Measurements from ENCODE around the gene SMC5. TPM values are rescaled to one million over a fixed set of nuclear protein-coding genes. Genes with fewer than 3 reads are reported as not detected.
"Not testable (repeated sequence)": the region's sequence is repeated elsewhere in the genome, so short reads cannot be mapped to it uniquely, and the experiment has no call there.

The SMC5 gene
- total RNA-seq, 1 donor from 2014 or later, result 23.6 TPM

DNA sequence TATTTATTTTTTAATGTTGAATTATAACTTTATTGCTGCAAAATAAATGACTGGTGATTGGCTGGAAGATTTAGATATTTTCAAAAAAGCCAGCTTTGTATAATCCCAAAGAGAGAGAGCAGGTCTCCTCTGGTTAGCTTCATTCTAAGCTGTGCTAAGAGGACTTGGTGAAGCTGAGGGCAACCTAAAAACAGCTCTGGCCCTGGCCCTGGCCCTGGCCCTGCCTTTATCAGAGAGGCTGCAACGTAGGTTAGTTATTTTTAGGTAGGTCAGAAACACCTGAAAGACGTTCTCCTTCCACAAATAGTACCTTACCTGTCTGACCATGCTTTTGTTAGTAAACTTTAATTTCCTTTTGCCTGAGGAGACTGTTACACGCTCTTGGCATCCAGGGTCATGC is 97.0 kb downstream of the SMC5 start:
- no peak for DNase-seq (ENCODE audit: extremely low read depth, low read depth, low spot score)

DNA sequence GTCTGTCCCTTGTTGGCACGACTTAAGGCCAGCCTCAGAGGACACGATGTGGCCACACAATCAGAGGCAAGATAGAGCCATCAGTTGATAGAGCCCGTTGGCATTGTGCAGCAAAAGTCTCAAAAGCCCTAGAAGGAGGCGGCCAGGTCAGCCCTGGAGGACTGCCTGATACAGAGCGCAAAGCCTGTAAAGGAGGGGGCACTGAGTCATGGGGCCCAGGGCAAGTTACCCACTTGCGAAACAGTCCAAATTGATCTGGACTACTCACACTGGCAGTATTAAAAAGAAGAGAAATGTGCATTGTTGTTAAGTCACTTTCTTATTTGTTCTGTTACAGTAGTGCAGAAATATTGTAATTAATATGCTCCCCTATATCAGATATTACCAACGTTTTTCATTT is 104.2 kb downstream of the SMC5 start:
- no peak for DNase-seq (ENCODE audit: extremely low read depth, low read depth, low spot score)

DNA sequence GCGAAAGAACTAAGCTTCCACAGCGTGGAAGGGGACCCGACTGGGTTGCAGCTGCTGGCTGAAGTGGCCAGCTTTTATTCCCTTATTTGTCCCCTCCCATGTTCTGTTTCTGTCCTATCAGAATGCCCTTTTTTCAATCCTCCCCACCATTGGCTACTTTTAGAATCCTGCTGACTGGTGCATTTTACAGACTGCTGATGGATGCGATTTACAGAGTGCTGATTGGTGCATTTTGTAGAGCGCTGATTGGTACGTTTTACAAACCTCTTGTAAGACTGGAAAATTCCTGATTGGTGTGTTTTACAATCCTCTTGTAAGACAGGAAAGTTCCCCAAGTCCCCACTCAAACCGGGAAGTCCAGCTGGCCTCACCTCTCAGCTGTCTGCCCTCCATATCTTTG is 105.0 kb downstream of the SMC5 start:
- DNase-seq (ENCODE audit: extremely low read depth, low read depth, low spot score), result no peak

DNA sequence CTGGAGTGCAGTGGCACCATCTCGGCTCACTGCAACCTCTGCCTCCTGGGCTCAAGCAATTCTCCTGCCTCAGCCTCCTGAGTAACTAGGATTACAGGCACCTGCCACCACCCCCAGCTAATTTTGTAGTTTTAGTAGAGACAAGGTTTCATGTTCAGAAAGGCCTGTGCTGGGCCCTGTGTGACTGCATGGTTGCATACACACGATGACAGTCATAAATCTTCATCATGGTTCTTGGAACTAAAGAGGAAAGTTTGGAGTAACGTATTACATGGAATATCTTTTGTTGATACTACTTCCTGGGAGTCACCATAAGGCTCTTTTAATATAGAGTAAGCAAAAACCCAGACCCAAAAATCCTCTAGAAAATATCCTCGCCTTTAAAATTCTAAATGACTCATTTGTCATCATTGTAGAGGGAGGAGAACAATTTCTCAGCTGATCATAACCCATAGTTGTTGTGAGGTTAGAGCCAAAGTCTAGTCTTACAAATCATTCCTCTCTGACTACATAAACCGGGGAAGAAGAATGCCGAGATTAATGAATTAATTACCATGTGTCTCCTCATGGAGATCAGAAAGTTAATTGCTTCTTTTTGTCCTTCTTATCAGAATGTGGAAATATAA is 108.6 kb downstream of the SMC5 start:
- no peak for DNase-seq (ENCODE audit: extremely low read depth, low read depth, low spot score)

DNA sequence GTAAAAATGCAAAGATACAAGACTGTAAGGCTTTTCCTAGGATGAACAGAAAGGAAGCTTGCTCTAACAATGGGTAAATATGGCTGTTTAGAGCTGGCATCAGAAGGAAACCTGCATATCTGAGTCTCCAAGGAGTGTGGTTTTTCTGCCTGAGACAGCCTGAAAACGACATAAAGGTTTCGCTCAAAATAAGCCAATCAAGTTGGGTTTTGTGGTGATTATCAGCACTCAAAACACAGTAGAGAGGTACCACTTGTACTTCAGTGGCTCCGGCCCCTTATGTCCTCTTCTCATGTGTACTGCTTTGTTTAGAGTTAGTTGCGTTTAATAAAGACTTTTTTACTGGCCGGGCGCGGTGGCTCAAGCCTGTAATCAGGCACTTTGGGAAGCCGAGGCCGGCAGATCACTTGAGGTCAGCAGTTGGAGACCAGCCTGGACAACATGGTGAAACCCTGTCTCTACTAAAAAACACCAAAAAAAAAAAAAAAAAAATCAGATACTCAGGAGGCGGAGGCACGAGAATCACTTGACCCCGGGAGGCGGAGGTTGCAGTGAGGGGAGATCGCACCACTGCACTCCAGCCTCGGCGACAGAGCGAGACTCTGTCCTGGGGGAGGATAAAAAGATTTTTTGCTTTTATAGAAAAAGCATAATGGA is 116.3 kb downstream of the SMC5 start:
- no peak for DNase-seq (ENCODE audit: extremely low read depth, low read depth, low spot score)

DNA sequence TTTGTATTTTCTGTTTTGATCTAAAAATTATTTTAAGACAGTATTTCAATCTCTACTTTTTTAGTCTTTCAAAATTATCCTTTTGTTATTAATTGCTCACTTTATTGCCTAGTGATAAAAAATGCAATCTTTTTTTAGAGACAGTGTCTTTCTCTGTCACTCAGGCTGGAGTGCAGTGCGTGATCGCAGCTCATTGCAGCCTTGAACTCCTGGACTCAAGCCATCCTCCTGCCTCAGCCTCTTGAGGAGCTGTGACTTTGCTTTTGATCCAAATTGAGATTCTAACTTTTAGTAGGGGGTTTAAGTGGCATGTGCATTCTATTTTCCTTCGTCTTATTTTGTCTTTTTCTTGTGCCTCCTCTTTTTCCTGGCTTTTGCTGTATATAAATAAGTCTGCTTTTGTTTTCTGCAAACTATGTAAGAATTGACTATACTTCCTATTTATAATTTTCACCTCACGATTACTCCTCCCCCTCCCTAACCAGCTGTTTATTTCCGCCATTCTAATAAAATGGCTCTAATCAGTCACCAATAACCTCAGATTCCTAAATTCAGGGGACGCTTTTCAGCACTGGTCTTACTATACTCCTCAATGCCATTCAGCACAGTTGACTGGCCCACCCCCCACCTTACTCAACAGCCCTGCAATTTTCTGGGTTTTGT is 123.4 kb downstream of the SMC5 start:
- DNase-seq (ENCODE audit: extremely low read depth, low read depth, low spot score), result no peak

DNA sequence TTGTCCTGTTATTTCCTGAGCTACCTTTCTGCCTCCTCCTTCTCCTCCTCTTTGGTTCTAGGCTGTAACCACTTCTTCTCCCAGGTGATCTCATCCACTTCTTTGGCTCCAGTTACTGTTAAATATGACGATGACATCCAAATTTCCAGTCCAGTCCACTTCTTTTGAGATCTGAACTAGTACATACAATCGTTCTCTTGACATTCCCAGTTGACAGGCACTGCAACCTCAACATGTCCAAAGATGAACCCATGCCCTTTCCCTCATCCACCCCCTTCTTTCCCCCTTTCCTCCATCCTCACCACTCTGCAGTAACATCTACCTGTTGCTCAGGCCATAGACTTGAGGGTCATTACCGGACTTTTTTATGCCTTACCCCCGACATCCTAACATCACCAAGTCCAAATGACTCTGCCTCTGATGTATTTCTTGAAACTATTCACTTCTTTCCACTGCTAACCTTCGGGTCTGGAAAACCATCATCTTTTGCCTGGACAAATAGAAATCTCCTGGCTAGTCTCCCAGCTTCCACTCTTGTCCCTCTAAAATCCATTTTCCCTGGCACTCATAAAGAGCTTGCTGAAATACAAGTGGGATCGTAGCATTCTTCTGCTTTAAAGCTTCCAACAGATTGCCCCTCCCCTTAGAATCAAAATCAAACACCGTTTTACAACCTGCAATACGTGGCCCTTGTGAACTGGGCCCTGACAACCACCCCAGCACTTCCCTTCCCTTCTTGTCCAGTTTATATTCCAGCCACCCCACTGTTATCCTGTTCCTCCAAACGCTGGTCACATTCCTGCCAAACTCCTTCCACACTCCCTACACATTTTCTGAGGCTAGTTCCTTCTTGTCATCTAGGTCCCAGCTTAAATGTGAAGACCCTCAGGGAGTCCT is 124.2 kb downstream of the SMC5 start:
- no peak for DNase-seq (ENCODE audit: extremely low read depth, low read depth, low spot score)

DNA sequence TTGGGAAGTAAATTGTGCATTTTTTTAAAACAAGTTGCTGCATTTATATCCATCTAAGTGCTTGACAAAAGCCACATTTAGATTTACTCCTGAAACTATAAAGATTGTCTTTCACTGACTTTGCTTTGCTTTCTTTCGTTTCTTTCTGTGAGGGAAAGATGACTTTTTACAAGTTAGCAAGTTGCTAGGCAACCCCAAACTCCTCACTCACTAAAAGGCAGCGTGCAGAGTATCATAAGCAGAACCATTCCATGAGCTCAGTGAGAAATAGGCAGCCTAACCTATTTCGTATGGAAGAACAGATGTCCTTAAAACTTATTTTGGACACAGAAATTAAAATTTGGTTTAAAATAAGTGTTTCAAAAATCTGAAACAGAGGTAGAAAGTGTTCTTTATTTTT is 126.6 kb downstream of the SMC5 start:
- DNase-seq (ENCODE audit: extremely low read depth, low read depth, low spot score), result no peak

DNA sequence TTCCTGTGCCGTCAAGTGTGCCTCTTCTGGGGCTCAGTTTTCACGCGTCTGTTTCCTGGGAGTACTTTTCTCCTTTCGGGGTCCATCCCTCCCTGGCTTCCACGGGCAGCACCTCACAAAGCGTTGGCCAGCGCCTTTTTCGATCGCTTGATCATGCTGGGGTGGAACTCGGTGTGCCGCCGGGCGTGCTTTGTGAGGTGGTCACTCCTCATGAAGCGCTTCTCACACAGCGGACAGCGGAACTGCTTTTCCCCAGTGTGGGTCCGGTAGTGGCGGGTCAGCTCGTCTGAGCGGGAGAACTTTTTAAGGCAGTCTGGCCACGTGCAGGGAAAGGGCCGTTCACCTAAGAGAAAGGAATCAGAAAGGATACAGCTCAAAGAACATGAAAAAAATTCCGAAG is 128.9 kb downstream of the SMC5 start:
- DNase-seq (ENCODE audit: extremely low read depth, low read depth, low spot score), result no peak

DNA sequence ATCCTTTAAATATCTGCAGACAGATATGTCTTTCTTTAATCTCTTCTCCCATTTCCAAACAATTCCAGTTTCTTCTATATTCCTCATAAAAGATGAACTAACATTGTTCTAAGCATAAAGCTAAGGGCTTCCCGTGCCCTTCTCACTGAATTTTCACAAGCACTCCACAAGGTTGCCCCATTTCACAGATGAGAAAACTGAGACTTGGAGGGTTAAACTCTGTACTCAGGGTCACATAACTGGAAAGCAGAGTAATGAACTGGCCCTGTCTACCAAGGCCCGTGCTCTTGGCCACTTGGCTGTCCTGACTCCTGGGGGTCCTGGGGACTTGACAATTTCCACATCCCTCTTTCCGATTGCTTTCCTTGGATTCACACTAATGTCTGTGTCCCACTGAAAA is 130.4 kb downstream of the SMC5 start:
- DNase-seq (ENCODE audit: extremely low read depth, low read depth, low spot score), result no peak

DNA sequence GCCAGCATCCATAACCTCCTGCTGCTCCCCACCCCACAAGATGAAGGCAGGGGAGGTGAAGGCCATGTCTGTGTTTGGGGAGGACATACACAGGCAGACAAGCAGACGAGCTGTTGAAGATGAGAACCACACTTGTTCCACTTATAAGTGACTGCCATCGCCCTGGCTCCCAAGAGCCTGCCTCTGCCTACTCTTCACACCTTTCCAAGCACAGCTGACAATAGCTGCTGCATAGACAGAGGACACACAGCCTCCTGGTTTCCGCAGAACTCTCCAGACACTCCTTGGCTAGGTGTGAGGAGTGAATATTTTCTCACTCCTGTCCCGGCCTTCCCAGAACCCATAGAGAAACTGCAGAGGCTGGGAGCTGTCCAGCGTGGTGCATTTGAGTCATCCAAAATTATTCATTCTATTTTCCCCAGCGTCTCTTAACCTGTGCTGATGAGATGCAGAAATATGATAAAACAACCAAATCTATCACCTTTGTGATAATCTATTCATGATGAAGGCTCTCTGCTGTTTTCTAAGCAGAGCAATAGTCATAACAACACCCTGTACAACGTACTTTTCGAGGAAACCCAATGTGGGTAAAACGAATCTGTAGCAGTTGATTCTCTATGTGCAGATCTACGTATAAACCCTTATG is 131.0 kb downstream of the SMC5 start:
- no peak for DNase-seq (ENCODE audit: extremely low read depth, low read depth, low spot score)

DNA sequence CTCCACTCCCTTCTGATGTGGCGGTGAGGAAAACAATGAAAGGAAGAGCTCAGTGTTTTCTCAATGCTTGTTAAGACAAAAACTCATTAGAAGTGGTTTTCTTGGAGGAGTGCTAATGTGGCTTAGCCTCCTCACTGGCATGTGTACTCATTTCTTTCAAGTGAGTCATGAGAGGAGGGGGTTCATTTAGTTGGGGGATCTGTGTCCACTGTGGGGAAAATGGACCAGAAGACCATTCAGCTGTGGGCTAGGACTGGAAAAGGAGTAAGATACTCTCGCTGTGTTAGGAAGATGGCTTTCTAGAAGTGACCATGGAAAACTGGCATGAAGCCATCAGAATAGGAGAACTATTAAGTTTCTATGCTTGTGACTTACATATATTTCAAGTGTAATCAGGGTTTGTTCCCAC is 132.2 kb downstream of the SMC5 start:
- no peak for DNase-seq (ENCODE audit: extremely low read depth, low read depth, low spot score)

DNA sequence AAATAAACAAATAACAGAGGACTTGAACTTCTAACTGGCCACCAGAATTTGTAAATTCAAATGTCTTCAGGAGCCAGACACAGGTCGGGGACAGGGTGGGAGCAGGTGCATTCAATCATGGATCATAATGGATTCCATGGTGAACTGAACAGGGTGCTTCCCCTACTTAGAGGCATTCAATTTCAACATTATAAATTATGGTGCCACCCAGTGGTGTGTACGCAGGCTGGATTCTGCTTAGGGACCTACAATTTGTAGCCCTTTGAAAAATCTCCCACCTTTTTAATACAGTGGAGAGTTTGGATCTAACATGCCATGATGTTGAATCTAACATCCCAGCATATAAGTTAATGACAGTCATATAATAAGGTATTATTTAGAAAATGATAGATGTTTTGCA is 133.4 kb downstream of the SMC5 start:
- no peak for DNase-seq (ENCODE audit: extremely low read depth, low read depth, low spot score)

DNA sequence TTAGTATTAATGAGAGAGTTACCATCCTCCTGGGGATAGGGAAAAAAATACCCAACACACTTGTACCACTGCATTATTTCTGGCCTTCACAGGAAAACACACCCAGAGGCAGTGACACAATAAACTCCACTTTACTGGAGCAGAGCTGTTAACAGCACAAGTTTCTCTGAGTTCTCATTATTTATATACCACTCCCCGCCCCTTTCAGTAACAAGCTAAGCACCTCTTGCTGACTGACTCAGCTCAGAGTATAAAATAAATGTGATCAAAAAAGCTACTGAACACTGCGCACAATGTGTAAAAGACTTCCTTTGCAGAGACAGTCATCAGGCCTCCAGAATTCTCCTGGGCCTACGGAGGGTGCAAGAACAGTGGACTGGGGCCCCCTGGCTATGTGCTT is 134.1 kb downstream of the SMC5 start:
- DNase-seq (ENCODE audit: extremely low read depth, low read depth, low spot score), result no peak

DNA sequence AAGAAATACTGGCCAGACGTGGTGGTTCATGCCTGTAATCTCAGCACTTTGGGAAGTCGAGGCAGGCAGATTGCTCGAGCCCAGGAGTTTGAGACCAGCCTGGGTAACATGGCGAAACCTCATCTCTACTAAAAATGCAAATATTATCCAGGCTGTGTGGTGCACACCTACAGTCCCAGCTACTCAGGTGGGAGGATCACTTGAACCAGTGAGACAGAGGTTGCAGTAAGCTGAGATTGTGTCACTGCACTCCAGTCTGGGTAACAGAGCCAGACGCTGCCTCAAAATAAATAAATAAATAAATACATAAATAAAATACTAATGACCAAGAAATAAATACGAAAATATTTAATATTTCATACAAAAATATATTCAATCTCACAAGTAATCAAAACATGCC is 136.9 kb downstream of the SMC5 start:
- no peak for DNase-seq (ENCODE audit: extremely low read depth, low read depth, low spot score)

DNA sequence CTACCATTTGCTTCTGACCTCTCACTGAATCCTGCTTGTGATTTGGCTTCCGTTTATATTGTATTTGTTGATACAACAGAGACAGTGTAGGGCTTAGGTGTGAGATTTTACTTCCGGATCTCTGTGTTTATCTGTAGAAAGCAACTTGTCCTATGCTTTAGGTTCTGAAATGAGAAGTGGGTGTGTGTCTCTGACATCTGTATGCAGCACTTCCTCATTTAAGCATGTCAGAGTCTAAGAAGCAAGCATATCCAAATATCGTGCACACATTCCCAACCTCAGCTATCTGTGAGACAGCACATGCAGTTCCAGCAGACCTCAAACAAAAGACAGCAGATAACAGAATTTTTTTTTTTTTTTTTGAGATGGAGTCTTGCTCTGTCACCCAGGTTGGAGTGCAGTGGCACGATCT is 139.4 kb downstream of the SMC5 start:
- DNase-seq (ENCODE audit: extremely low read depth, low read depth, low spot score), result no peak

DNA sequence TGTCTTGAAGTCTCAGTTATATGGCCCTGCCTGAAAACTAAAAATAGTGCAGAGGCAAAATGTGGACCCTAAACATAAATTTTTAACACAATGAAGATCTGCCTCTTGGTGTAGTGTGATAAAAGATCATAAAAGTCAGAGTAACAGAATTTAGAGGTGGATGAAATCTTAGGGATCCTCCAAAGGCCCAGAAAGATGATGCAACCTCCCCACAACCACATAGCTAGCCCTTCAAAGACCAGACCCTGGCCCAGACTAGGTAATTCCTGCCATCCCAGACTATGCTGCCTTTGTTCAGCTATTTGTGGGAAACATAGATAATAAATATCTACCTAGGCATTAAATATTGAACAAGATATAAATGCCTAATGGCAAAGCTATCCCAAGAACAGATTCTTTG is 140.4 kb downstream of the SMC5 start:
- no peak for DNase-seq (ENCODE audit: extremely low read depth, low read depth, low spot score)

DNA sequence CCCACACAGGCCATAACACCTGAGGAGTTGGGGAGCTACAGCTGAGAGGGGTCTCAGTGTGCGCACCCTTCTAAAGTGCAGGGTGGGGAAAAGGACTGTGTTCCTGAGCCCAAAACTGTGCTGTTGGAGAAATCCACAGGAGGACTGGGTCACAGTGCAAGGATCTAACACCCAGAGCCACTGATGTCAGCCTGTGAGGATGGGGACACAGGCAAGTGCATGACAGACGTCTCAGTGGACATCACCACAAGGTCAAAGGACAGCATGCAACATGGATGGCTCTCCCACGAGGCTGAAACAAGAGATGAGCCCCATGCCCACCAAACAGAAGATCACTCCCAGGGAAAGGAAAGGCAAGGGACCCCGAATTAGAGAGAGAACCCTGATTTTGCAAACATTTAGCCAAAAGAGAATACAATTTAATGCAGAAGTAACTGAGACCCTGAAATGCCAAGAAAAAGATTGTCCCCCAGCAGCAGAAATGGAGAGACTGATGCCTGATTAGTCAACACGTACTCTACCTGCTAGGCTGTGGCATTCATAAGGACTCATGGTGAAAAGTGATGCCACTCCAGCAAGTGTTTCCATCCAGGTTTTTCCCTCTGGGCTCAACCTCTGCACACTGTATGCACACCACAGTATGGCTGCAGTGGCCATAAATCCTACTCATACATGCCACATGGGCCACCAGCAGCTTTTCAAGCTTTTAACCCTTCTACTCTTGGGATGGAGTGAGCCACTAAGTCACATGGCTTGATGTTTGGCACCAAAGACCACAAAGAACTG is 141.5 kb downstream of the SMC5 start:
- no peak for DNase-seq (ENCODE audit: extremely low read depth, low read depth, low spot score)

DNA sequence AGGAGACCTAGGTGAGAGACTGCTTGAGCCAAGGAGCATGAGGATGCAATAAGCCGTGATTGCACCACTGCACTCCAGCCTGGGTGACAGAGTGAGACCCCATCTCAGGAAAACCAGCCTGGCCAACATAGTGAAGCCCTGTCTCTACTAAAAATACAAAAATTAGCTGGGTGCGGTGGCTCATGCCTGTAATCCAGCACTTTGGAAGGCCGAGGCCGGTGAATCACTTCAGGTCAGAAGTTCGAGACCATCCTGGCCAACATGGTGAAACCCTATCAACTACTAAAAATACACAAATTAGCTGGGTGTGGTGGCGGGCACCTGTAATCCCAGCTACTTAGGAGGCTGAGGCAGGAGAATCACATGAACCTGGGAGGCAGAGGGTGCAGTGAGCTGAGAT is 142.5 kb downstream of the SMC5 start:
- DNase-seq (ENCODE audit: extremely low read depth, low read depth, low spot score), result not testable (repeated sequence)

DNA sequence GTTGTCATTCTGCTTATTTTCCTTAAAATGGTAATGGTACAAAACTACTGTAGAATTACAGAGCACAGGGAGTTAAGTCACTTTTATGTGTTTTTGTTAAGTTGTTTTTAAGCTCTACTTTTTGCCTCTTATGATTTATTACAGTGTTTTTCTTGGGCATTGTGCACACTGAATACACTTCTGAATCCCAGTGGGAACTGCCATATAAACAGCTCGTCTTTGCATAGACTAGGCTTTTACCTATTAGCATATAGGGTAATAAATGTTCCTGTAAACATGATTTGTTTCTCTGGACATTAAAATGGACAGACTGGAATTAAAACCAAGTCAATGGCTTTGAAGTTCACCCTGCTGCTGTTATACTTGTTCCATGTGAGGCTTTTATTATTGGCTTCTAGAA is 143.4 kb downstream of the SMC5 start:
- no peak for DNase-seq (ENCODE audit: extremely low read depth, low read depth, low spot score)

Data from glomerular endothelial cell (primary cell).